Measurements from ENCODE around the gene DUSP9.

The DUSP9 gene

GRCh38 chrX:153621949-153622598, 24.9 kb upstream of the DUSP9 start:
- no peak for DNase-seq (ENCODE audit: low read depth, low spot score)

GRCh38 chrX:153622661-153623309, 24.2 kb upstream of the DUSP9 start:
- no peak for DNase-seq (ENCODE audit: low read depth, low spot score)

GRCh38 chrX:153623310-153624029, 23.5 kb upstream of the DUSP9 start:
- no peak for DNase-seq (ENCODE audit: low read depth, low spot score)

DNA sequence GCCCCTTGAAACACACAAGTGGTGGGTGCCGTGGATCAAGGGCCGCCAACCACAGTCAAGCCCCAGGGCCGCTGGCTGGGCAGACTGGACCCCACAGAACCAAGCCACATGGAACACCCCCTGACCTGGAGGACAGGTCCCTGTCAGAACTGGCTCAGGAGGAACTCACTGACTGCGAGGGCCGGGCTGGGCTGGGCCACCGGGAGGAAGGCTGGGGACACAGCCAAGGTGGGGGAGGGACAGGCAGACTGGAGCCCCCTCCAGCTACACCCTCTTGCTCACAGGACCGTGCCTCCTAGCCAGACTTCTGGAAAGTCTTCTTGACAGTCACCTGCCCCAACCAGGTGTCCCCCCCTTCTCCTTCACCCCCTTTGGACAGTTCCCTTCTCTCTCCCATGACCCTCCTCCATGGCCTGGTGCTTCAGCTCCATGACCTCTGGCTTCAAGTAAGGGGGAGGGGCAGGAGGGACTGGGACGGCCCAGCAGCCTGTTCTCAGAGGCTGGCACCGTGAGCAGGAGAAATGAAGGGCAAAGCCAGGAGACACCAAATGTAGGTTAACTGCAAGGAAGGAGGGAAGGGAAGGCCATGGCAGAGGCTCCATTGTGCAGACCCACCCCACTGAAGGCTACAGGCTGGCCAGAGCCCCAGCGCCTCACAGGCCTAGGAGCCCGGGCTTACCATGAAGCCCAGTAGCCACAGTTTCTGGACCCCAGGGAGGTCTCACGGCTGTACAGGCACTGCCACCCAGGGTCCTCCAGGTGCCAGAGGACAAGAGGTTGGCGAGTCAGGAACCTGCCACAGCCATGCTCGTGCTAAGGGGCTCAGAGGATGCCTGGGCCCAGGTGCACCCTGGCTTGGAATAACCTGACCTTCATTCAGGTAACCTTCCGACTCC, 22.6 kb upstream of the DUSP9 start:
- no peak for DNase-seq (ENCODE audit: low read depth, low spot score)

DNA sequence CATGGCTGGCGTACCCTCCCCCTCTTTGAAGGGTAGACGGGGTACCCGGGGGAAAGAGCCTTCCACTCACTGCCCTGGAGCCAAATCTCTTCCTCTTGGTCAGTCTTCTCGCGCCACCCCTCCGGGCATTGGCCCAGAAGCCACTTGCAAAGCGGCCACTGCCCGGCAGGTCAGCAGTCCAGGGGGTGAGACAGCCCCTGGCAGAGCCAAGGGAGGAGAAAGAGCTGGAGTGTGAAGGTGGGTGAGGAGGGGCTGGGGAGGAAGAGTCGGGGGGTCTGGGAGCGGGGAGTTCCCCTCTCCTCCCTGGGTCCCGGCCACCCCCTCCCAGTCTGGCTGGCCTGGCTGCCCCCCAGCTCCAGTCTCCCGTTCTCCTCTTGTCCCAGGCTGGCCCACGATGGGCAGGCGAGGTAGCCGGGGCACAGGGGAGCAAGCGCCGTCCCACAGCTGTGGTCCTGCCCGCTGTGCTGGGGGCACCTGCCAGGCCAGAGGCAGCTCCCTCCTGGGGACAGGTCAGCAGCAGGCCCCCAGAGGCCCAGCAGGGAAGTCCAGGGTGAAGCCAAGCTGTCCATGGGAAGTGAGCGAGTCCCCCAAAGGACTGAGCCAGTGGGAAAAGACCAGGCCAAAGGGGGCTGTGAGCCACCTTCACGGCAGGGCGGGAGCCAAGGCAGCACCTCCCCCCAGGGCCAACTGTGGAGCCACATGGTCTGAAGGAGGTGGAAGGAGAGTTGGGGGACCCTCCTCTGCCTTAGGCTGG, 21.6 kb upstream of the DUSP9 start:
- DNase-seq (ENCODE audit: low read depth, low spot score): no peak

DNA sequence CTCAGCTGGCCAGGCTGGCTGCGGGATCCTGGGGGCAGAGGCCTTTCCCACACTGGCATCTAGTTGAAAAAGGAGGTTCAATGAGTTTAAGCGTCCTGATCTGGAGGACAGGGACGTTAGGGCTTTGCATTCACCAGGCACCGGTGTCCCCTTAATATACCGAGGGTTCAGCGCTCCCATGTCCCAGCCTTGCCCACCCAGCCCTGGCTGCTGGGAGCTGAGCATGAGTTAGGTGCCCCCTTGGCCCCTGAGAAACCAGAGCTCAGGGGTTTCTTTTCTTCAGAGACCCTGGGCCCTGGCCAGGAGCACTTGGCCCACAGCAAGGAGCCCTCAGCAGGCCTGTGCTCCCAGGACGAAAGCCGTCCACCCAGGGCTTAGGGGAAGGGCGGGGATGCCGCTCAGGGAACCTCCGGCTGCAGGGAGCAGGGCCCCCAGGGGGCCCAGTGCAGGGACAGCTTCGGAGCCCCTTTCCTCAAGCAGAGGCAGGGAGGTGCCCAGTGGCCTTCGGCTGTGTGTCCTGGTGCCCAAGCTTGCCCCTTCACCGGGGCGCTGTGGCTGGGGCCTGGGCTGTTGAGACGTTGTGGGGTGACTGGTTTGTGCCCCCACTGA, 20.9 kb upstream of the DUSP9 start:
- DNase-seq (ENCODE audit: low read depth, low spot score): no peak

DNA sequence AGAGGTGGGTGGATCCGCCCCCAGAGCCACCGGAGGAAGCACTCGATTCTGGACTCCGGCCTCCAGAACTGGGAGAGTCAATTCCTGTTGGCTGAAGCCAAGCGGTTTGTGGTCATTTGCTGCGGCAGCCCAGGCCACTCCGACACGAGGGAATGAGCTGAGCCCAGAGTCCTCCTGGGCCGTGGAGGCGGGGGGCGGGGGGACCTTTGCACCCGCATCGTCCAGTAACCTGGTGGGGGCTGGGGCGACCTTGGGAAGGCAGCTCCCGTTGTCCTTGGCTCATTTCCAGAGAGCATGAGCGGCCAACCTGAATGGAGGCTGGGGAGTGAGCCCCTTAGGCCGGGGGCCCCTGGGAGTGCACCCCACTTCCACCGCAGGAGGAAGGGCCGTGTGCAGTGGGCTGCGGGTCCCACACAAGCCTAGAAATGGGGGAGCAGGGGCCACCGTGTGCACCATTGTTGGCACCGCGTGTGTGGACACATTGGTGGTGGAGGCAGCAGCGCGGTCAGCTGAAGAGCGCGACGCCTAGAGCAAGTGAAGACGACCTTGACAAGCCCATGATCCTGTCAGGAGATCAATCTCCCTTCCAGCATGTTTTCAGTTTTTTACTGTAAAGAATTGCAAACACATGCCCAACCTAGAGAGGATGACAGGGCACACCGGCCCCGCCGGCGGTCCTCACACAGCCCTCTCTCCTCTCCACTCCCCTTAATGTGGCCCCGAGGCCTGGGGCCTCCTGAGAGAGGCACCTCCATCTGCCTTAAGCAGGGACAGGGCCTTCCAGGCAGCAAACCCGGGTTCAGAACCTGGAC, 19.9 kb upstream of the DUSP9 start:
- DNase-seq (ENCODE audit: low read depth, low spot score): no peak

DNA sequence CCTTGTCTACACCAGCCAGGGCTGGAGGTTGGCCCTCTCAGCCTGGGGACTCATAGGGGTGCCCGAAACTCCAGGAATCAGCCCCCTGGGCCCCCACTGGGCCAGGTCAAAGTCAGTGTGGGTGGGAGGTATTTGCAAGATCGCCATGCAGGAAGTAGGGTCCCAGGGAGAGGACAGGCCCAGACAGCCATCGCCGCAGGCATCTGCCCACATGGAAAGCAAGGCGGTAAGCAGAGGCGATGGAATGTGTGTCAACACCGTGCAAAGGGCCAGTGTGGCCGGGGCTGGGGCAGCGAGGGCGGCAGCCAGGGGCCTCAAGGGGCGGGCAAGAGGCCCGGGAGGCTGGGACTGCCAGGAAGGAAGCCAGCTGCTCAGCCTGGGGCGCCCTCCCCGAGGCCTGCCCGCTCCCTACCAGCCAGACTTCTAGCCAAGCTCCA, 19.3 kb upstream of the DUSP9 start:
- DNase-seq (ENCODE audit: low read depth, low spot score): no peak

- DNase-seq (ENCODE audit: low read depth, low spot score): no peak
These were observed 18.9 kb upstream of the DUSP9 start for GRCh38 chrX:153628129-153628528.

DNA sequence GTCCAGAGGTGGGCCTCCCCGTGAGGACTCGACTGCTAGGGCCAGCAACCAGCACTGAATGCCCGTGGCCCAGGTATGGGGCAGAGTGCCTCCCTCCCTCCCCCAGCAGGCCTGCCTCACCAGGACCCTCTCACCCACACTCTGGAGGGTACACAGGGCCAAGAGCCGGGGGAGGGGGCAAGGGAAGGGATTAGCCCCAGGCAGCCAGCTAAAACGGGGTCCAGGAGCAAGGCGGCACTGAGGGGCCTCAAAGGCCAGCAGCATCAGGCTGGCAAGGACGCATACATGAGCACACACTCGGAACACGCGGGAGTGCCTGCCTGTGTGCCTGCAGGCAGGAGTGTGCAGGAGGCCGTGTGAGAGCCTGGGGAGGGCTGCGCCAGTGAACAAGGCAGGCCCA, 18.3 kb upstream of the DUSP9 start:
- DNase-seq (ENCODE audit: low read depth, low spot score): no peak

GRCh38 chrX:153631346-153631745, 15.7 kb upstream of the DUSP9 start:
- no peak for DNase-seq (ENCODE audit: low read depth, low spot score)

- DNase-seq (ENCODE audit: low read depth, low spot score): no peak
These were observed 15.0 kb upstream of the DUSP9 start for GRCh38 chrX:153631907-153632594.

GRCh38 chrX:153632595-153632946, 14.4 kb upstream of the DUSP9 start:
- no peak for DNase-seq (ENCODE audit: low read depth, low spot score)

DNA sequence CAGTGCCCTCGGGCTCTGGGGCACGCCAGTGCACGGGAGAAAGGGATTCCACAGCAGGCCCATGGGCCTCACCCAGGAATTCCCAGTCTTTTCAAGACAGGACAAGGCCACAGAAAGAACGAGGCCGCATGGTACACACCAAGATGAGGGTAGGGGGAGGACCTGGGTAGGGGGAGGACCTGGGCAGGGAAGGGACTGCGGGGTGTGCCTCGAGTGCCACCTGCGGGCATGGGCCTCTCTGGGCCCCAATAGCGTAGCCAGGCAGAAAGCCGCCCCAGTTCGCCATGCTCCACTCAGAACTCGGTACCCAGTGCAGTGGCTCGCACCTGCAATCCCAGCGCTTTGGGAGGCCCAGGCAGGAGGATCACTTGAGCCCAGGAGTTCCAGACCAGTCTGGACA, 14.0 kb upstream of the DUSP9 start:
- DNase-seq (ENCODE audit: low read depth, low spot score): no peak

DNA sequence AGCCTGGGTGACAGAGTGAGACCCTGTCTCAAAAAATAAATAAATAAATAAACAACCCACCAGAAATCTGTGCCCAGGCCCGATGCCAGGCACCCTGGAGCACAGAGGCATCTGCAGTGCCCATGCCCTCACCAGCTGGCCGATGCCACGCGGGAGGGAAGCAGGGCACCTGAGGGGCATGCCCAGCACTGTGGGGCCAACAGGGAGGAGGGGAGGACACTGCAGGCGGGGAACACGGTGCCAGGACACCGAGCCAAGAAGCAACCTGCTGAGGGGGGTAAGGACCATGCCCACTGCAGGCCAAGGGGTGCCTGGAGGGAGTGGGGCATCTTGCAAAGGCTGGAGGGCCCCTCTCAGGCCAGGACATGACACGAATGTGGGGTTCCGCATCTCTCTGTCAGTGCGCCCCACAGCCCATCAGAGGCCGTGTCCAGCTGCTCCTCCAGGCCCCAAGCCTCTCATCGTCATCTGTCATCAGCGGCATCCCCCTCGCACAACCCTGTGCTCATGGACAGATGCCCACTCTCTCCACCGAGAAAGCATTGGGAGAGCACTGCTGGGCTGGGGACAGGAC, 13.3 kb upstream of the DUSP9 start:
- DNase-seq (ENCODE audit: low read depth, low spot score): no peak

DNA sequence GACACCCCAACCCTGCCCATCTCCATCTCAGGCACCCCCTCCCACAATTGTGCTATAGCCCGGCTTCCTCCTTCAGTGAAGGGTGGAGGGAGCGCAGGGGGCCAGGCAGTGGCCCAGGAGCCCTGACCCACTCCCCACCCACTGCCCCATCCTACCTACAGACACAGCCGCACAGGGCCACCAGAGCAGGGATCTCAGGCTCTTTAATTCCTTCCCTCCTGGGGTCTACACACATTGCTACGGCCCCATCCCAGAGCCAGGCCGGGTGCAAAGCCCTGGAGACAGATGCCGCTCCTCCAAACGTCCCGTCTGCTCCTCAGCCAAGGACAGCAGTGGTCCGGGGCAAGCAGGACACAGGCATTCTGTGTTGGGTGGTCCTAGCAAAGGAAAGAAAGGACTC, 12.8 kb upstream of the DUSP9 start:
- DNase-seq (ENCODE audit: low read depth, low spot score): no peak

GRCh38 chrX:153634832-153635231, 12.2 kb upstream of the DUSP9 start:
- no peak for DNase-seq (ENCODE audit: low read depth, low spot score)

GRCh38 chrX:153635388-153635787, 11.6 kb upstream of the DUSP9 start:
- DNase-seq (ENCODE audit: low read depth, low spot score): no peak

Data from iPS DF 19.7 (cell line).